Measurements from ENCODE around the gene PEX5L.

GRCh38 chr3:179765396-179765795 is 271.3 kb downstream of the PEX5L start:
- TF ChIP-seq CTCF (IDR thresholded peaks at IDR 0.05; ENCODE audit: poor library complexity, severe bottlenecking) = no peak
- no peak for TF ChIP-seq POLR2AphosphoS5 (IDR thresholded peaks at IDR 0.05)
- TF ChIP-seq MXI1 (conservative IDR thresholded peaks at IDR 0.05; ENCODE audit: poor library complexity, severe bottlenecking) = no peak
